Gastroesophageal sphincter (tissue), 3 donors: ENCODE measurements around the gene ADD2.

ENCODE experiments used
- CTCF ChIP-seq, 4 experiments: fragments of 200-600 bp in 2 of 4; fragments of 450-650 bp in 2 of 4; sonication (generic) in 1 of 4; IDR thresholded peaks; one replicate each; pipeline ENCODE4 v1.5.1; 2017 to 2019; ENCODE audit warnings: antibody characterized with exemption in 4 of 4, mild to moderate bottlenecking in 2 of 4, moderate library complexity in 2 of 4
- POLR2A ChIP-seq, 2 donors: fragments of 450-650 bp; IDR thresholded peaks; one replicate each; pipeline ENCODE4 v1.6.1; 2017; ENCODE audit warnings: antibody characterized with exemption in 2 of 2, mild to moderate bottlenecking in 2 of 2, moderate library complexity in 1 of 2

- TF ChIP-seq CTCF (IDR thresholded peaks at IDR 0.05), result no peak
- no peak for TF ChIP-seq POLR2A (IDR thresholded peaks at IDR 0.05)
Measured at GRCh38 chr2:70655786-70656185, 112.2 kb downstream of the ADD2 start.
